CD4-positive, alpha-beta T cell treated with Interferon gamma for 1 hour (primary cell): Measurements from ENCODE around the gene SH2D4B.

Source experiments
- DNase-seq: peaks from one replicate; pipeline ENCODE4 v3.0.0-alpha.2; 2020

SH2D4B gene

DNA sequence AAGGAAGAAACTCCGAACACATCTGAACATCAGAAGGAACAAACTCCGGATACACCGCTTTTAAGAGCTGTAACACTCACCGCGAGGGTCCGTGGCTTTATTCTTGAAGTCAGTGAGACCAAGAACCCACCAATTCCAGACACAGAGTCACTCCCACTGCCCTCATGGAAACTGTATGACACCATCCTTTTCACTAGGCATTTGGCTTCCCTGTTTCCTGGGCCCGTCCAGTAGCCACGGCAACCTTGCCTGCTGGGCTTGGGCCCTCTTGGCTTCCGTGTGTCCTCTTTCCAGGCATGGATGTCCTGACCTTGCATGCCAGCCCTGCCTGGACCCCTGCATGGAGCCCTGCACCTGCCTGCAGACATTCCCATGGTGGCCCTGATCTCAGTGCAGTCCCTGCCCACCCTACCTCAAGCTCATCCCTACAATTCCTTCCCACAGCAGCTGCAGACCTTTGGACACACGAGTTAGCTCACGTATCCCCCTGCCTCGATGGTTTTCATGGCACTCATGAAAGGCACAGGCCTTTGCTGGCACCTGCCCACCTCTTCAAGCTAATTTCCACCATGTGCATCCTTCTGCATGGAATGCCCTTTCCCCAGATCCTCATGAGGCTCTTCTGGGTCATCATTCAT, 6.7 kb downstream of the SH2D4B start:
- no peak for DNase-seq

DNA sequence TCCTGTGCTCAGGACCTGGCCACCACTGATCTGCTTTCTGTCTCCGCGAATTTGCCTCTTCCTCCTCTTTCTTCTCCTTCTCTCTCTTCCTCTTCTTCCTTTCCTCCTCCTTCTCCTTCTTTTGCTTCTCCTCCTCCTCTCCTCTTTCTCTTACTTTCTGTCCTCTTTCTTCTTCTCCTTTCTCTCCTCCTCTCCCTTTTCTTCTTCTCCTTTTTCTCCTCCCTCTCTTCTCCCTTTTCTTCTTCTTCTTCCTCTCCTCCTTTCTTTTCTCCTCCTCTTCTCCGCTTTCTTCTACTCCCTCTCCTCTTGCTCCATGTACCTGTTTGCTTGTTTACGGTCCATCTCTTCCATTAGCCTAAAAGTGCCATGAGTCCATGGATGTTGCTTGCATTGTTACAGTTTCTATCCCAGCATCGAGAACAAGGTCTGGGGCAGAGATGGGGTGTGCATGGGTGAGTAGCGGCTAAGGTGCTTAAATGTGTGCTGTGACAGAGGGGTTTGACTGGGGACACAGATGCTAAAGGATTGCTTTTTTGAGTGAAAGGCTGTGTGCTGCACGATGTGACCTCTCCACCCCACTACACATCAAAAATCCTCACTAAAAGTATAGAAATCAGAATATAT, 7.7 kb downstream of the SH2D4B start:
- DNase-seq = no peak

GRCh38 chr10:80552151-80552646, 14.5 kb downstream of the SH2D4B start:
- no peak for DNase-seq

DNA sequence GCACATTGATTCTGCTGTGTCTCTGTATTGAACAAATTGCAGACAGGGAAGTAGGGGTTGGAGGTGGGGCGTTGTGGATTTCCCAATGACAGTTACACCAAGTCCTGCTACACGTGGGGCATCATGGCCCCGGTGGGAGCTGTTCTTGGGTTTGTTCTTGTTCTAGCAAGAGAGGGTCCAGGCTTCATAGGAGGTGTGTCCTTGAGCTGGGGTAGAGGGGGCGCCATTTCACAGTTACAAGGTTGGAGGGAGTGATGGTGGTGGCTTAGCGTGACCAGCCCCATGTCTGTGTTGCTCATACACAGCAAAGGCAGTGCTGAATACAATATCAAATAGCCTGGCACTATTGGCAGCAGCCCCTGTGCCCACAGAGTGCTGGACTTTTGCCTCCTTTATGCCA, 15.7 kb downstream of the SH2D4B start:
- no peak for DNase-seq

- DNase-seq = no peak
Measured at GRCh38 chr10:80554050-80554449, 16.3 kb downstream of the SH2D4B start.

- DNase-seq = no peak
Measured at GRCh38 chr10:80555415-80555814, 17.7 kb downstream of the SH2D4B start.

- DNase-seq = no peak
Measured at GRCh38 chr10:80561950-80562349, 24.2 kb downstream of the SH2D4B start.

DNA sequence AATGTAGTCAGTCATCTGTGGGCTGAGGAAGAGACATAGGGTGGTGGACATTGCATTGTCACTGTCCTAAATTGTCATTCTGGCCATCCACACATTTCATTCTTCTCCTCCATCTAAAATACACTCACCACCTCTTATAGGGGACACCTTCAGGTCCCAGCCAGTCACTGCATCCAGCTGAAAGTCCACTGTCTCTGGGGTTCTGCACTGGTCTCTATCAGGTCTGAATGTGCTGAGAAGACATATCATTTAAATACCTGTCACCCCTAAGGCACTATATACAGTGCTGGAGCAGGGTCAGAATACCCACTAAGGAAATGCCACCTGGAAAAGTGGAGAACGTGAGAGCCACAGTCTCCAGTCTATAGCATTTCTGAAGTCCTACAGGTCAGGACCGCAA, 29.6 kb downstream of the SH2D4B start:
- no peak for DNase-seq

DNA sequence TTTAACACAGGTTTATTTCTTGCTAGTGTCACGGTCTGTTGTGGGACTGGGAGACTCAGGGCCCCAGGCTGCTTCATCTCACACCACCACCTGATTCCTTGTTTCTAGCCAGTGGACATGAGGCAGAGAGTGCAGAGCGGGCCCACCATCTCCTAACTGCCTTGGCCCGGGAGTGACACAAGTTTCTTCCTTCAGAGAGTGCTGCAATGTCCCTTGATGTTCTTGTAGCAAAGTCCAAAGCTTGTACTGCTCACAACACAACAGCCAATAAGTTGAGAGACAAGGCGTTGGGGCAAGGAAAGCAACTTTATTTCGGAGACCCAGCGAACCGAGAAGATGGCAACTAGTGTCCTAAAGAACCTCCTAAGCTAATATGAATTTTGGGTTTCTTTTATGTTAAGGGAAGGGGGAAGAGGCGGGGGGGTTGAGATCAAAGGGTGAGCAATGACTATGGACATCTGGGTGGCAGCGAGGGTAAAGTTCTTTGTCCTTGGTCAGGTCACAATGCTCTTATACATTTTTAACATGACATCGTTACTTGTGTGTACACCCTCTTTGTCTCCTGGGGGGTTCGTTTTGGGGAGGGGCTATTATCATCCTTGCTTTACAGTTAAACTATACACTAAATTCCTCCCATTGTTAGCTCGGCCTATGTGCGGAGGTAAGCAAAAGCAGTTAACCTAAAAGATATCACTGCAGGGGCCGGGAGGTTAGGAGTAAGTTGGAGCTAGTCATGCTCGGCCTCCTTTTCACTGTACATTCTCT, 31.6 kb downstream of the SH2D4B start:
- DNase-seq = no peak

DNA sequence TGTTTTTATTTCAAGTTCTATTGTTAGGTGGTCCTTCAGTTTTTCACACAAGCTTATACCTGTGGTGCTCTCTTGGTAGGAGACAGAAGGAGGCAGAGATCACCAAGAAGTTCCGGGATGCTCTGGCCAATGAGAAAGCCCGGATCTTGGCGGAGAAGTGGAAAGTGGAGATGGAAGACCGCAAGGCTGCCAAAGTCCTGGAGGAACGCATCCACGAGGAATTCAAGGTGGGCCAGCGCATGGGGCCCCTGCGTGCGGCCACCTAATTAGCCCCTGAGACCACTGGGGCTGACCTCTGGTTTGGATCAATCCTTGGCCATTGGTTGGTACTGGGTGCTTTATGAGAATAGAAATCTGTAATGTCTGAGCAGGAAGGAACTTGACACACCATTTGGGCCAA, 33.6 kb downstream of the SH2D4B start:
- DNase-seq = no peak

DNA sequence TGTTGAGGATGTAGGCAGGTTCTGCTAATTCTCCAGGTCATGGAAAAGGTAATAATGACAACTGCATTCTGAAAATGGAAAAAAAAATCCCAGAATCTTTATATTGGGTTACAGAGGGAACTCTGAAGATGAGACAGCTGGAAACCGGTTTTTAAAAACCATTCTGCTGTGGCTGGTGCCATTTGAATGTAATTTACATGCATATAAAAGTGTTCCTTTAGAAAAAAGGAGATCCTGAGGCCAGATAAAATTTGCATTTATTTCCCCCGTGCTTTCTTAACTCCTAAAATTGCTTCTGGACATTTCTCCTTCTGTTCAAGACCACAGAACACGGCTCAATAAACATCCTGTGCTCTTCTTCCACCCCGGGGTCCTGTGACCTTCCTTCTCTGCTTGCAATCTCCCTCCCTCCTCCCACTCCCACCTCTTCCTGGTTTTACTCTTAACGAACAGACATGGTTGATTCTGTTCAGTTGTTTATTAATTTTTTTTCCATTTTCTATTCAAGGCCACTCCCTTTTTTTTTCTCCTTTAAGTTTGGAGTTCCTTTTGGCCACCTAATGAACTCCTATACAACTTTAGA, 41.6 kb downstream of the SH2D4B start:
- DNase-seq = no peak

DNA sequence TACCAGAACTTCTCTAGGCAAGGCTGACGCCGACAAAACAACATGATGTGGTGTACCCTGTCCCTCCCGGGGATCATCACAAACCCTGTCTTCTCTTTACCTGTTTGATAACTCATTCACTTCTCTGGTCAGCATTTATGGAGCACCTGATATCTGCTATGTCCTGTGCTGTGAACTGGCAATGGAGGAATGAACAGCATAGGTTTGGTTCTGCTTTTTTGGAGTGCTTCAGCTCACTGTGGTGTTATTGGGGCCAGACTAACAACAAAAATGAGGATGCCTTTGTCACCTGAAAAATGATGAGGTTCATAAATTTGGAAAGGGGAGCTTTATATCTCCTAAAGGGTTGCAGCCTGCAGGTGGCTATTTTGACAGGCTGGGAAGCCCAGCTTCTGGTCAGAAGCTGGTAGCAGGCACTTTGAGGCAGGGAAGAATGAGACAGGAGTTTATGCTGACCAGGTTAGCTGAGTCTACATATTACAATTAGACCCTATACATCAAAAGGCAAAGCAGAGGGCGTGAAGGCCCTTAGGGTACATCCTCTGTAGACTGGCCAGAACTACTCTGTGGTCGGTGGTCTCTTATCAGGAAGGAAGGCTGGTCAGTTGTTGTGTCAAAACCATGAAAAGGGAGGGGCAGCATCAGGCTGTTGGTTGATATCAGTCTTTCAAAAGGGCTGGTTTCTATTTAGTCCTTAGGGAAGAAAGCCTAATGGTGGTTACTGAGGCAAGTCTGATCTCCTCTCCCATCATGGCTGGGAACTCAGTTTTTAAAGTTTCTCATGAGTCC, 42.3 kb downstream of the SH2D4B start:
- no peak for DNase-seq

- DNase-seq = no peak
Measured at GRCh38 chr10:80580638-80581468, 43.2 kb downstream of the SH2D4B start.

DNA sequence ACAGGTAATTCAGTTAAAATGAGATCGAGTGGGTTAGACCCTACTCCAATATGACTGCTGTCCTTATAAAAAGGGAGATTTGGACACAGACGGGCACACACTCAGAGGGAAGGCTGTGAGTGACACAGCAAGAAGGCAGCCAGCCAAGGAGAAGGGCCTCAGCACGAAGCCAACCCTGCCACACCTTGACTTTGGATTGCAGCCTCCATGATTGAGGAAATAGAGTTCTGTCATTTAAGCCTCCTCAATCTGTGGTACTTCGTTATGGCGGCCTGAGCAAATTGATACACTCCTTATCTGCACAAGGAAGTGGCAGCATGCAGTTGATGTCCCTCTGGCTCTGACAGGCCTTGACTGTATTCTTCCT, 43.8 kb downstream of the SH2D4B start:
- DNase-seq = no peak

GRCh38 chr10:80582286-80582960, 44.7 kb downstream of the SH2D4B start:
- DNase-seq = no peak

DNA sequence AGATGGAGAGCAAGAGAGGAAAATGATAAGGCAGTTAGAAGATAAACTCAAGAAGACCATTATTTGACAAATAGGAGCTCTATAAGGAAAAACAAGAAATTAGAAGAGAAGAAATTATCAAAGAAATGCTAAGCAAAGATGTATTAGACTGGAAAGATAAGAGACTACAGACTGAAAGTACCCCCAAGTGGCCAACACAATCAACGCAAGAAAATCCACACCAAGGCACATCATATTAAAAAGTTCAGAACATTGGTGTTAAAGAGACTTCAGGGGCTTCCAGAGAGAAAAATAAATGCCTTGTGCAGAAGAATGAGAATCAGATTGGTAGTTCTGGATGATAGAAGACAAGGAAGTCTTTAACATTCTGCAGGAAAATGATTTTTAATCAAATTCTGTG, 46.0 kb downstream of the SH2D4B start:
- DNase-seq = no peak

- DNase-seq = no peak
Measured at GRCh38 chr10:80585812-80586211, 48.1 kb downstream of the SH2D4B start.

- no peak for DNase-seq
Measured at GRCh38 chr10:80588546-80588945, 50.8 kb downstream of the SH2D4B start.

- DNase-seq = no peak
Measured at GRCh38 chr10:80589726-80590373, 52.1 kb downstream of the SH2D4B start.

DNA sequence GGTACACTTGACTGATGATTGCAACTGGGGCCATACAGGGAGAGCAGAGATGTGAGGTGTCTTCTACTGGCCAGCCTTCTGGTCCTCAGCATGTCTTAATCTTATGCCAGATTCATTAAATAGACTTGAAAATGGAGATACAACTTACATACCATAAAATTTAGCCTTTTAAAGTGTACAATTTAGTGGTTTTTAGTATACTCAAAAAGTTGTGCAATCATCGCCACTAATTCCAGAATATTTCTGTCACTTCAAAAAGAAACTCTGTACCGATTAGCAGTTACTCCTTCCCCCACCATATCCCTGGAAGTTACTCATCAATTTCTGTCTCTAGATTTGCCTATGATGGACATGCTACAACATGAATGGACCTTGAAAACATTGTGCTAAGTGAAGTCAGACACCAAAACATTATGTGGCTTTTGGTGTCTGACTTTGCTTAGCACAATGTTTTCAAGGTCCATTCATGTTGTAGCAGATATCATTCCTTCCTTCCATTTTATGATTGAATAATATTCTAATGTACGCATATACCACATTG, 53.0 kb downstream of the SH2D4B start:
- DNase-seq = no peak
